EH (cell line): ENCODE measurements around the gene PIK3C2G.

Experiments
- DNase-seq: peaks from one replicate; pipeline ENCODE4 v3.0.0-alpha.2; 2015; ENCODE audit warnings: low read depth

The PIK3C2G gene

GRCh38 chr12:18345021-18345735, 83.9 kb downstream of the PIK3C2G start:
- DNase-seq = peak; percentile 20

- DNase-seq = no peak
Observed at GRCh38 chr12:18352312-18352711, 91.0 kb downstream of the PIK3C2G start.

GRCh38 chr12:18355429-18355828, 94.1 kb downstream of the PIK3C2G start:
- DNase-seq = no peak

- no peak for DNase-seq
Observed at GRCh38 chr12:18358077-18358476, 96.8 kb downstream of the PIK3C2G start.

- DNase-seq = no peak
Observed at GRCh38 chr12:18358930-18359329, 97.6 kb downstream of the PIK3C2G start.

- DNase-seq = no peak
Observed at GRCh38 chr12:18361433-18361832, 100.1 kb downstream of the PIK3C2G start.

GRCh38 chr12:18363321-18363720, 102.0 kb downstream of the PIK3C2G start:
- no peak for DNase-seq

GRCh38 chr12:18368594-18368993, 107.3 kb downstream of the PIK3C2G start:
- DNase-seq = no peak

- no peak for DNase-seq
Observed at GRCh38 chr12:18373181-18373580, 111.9 kb downstream of the PIK3C2G start.

- peak; percentile 45 for DNase-seq
Observed at GRCh38 chr12:18375131-18375530, 113.8 kb downstream of the PIK3C2G start.

- no peak for DNase-seq
Observed at GRCh38 chr12:18375583-18375982, 114.3 kb downstream of the PIK3C2G start.

- DNase-seq = peak; percentile 82
Observed at GRCh38 chr12:18382236-18382885, 121.0 kb downstream of the PIK3C2G start.

- peak; percentile 96 for DNase-seq
Observed at GRCh38 chr12:18383203-18383602, 121.9 kb downstream of the PIK3C2G start.

GRCh38 chr12:18387706-18388105, 126.4 kb downstream of the PIK3C2G start:
- no peak for DNase-seq

- no peak for DNase-seq
Observed at GRCh38 chr12:18389820-18390219, 128.5 kb downstream of the PIK3C2G start.

GRCh38 chr12:18391151-18391550, 129.8 kb downstream of the PIK3C2G start:
- peak; percentile 8 for DNase-seq

- DNase-seq = no peak
Observed at GRCh38 chr12:18394742-18395141, 133.4 kb downstream of the PIK3C2G start.

GRCh38 chr12:18400186-18400585, 138.9 kb downstream of the PIK3C2G start:
- peak; percentile 75 for DNase-seq

GRCh38 chr12:18402872-18403611, 141.7 kb downstream of the PIK3C2G start:
- no peak for DNase-seq

GRCh38 chr12:18411453-18411852, 150.1 kb downstream of the PIK3C2G start:
- DNase-seq = no peak

GRCh38 chr12:18414671-18415070, 153.4 kb downstream of the PIK3C2G start:
- DNase-seq = peak; percentile 67

- DNase-seq = no peak
Observed at GRCh38 chr12:18415227-18415626, 153.9 kb downstream of the PIK3C2G start.

GRCh38 chr12:18416412-18416811, 155.1 kb downstream of the PIK3C2G start:
- no peak for DNase-seq
